SK-N-MC (cell line): ENCODE data around the gene PHIP.

ENCODE experiments used
- DNase-seq: peaks from one replicate; pipeline ENCODE4 v3.0.0-alpha.2; 2011; ENCODE audit warnings: low read depth, low spot score
- H3K27ac ChIP-seq: fragments of 200-600 bp; sonication (generic); 2 replicates; pipeline ENCODE4 v1.5.1; 2016; ENCODE audit warnings: mixed run types
- H3K36me3 ChIP-seq: fragments of 200-600 bp; sonication (generic); 2 replicates; pipeline ENCODE4 v1.6.1; 2017; ENCODE audit warnings: antibody characterized with exemption, low read length, mixed read lengths; ENCODE audit not compliant: insufficient read depth
- H3K4me3 ChIP-seq: fragments of 200-600 bp; sonication (generic); 2 replicates; pipeline ENCODE4 v1.5.1; 2016
- H3K9ac ChIP-seq: fragments of 200-600 bp; sonication (generic); 2 replicates; pipeline ENCODE4 v1.8.0; 2017; ENCODE audit warnings: mixed run types, mixed read lengths; ENCODE audit not compliant: insufficient read length
- H3K9me3 ChIP-seq: fragments of 200-600 bp; sonication (generic); 2 replicates; pipeline ENCODE4 v1.6.1; 2017; ENCODE audit warnings: low read depth, mild to moderate bottlenecking, antibody characterized with exemption, low read length, moderate library complexity, mixed read lengths
- EZH2 ChIP-seq: fragments of 200-600 bp; sonication (generic); IDR thresholded peaks from one replicate; pipeline ENCODE4 v1.6.1; 2017; ENCODE audit warnings: antibody characterized with exemption
- FOXP2 ChIP-seq: optimal IDR thresholded peaks from 2 replicates; pipeline ENCODE3; 2011; ENCODE audit warnings: mild to moderate bottlenecking, moderate library complexity; ENCODE audit not compliant: insufficient read depth; ENCODE audit errors: extremely low read length, control extremely low read depth
- POLR2AphosphoS5 ChIP-seq: IDR thresholded peaks from 2 replicates; pipeline ENCODE4 v1.6.1; 2012; ENCODE audit warnings: mild to moderate bottlenecking, low read depth, low read length, borderline replicate concordance

The PHIP gene

DNA sequence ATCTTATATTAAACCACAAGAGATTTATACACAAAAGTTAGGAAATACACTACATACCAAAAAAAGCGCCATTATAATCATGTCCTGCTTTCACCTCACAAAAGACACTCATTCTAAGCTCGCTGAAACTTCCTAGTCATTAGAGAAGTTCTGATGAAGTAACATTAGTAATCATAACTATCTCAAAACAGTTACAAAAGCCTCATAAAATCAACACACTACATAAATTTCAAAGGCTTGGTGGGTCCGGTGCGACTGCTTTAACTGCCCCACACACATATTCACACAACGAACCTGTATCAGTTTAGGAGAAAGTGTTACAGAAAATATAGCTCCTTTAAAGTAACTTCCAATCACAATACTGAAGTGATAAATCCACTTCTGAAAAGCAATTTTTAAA lies 1.9 kb downstream of the PHIP start:
- peak overlapping the region; percentile 90 for H3K9ac ChIP-seq
- peak overlapping the region; percentile 94 for H3K4me3 ChIP-seq
- no peak for TF ChIP-seq FOXP2
- TF ChIP-seq POLR2AphosphoS5 = no peak
- no peak for TF ChIP-seq EZH2
- no peaks in the 10 kb centered on the region for H3K9me3 ChIP-seq
- no peak for DNase-seq
- peaks cover 47% of the 10 kb centered on the region for H3K36me3 ChIP-seq
- peak overlapping the region; percentile 86 for H3K27ac ChIP-seq

DNA sequence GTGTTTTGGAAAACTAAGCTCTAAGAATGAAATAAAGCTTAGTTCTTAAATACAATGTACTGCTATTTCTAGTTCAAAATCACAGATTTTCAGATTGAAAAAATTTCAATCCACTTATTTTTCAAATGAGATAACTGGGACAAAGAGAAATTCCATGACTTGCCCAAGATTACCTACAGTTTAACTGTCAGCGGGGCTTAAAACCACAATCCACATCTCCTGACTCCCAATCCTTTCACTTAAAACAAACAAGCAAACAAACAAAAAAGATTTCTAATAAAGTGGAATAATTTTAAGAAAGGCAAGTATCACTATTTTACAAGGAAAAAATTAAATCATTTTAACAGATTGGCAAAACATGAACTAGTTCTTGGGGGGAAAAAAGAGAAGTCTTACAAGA lies 4.2 kb downstream of the PHIP start:
- Histone ChIP-seq H3K9me3 (no peaks in the 10 kb centered on the region), H3K27ac (no peak overlapping the region), H3K9ac (no peak overlapping the region), H3K4me3 (no peak overlapping the region), H3K36me3 (peaks cover 63% of the 10 kb centered on the region)
- TF ChIP-seq FOXP2 = no peak
- no peak for TF ChIP-seq POLR2AphosphoS5
- no peak for TF ChIP-seq EZH2
- DNase-seq = no peak

DNA sequence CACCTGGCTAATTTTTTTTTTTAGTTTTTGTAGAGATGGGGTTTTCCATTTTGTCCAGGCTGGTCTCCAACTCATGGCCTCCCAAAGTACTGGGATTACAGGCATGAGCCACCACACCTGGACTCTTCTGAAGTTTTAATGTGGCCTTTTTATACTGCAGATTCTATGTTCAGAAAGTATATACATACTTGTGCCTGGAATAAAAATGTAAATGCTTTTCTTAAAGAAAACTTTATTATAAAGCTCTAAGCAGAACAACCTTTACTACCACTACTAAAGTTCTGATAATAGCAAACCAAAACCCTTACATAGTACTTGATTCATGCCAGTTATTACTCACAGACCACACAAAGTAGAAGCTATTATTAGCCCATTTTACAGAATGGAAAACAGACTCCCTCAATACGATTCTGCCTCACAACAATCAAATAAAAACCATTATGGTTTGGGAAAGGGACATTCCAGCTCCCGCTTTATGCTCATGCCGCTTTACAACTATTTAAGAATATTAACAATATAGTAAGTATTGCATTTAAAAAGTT lies 5.3 kb downstream of the PHIP start:
- Histone ChIP-seq H3K4me3 (no peak overlapping the region), H3K27ac (no peak overlapping the region), H3K9me3 (no peaks in the 10 kb centered on the region), H3K36me3 (peaks cover 68% of the 10 kb centered on the region), H3K9ac (no peak overlapping the region)
- TF ChIP-seq POLR2AphosphoS5 (no peak), FOXP2 (no peak), EZH2 (no peak)
- DNase-seq = no peak

GRCh38 chr6:79071547-79071946 lies 6.5 kb downstream of the PHIP start:
- Histone ChIP-seq H3K27ac (no peak overlapping the region), H3K9ac (no peak overlapping the region), H3K36me3 (peaks cover 67% of the 10 kb centered on the region), H3K4me3 (no peak overlapping the region), H3K9me3 (no peaks in the 10 kb centered on the region)
- TF ChIP-seq EZH2 = no peak
- no peak for TF ChIP-seq POLR2AphosphoS5
- no peak for TF ChIP-seq FOXP2
- DNase-seq = no peak

- no peak for TF ChIP-seq FOXP2
- TF ChIP-seq POLR2AphosphoS5 = no peak
- TF ChIP-seq EZH2 = no peak
- H3K27ac ChIP-seq = no peak overlapping the region
Observed at GRCh38 chr6:79070206-79070825, 7.7 kb downstream of the PHIP start.

DNA sequence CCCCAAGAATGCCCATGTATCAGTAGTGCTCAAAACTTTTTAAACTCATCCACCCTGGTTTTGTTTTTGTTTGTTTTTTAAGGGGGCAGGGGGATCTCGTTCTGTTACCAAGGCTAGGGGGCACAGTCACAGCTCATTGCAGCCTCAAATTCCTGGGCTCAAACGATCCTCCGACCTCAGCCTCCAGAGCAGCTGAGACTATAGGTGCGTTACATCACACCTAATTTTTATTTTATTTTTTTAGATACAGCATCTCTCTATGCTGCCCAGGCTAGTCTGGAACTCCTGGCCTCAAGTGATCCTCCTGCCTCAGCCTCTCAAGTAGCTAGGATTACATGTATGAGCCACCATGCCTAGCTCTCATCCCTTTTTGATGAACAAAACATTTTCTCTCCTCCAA lies 11.2 kb downstream of the PHIP start:
- Histone ChIP-seq H3K9ac (no peak overlapping the region), H3K27ac (no peak overlapping the region), H3K4me3 (no peak overlapping the region), H3K9me3 (no peaks in the 10 kb centered on the region), H3K36me3 (peaks cover 29% of the 10 kb centered on the region)
- DNase-seq = no peak
- TF ChIP-seq FOXP2 (no peak), POLR2AphosphoS5 (no peak), EZH2 (no peak)

More at GRCh38 chr6:79070206-79070825, 7.7 kb downstream of the PHIP start:
- Histone ChIP-seq H3K9ac (no peak overlapping the region), H3K36me3 (peaks cover 60% of the 10 kb centered on the region), H3K4me3 (no peak overlapping the region), H3K9me3 (no peaks in the 10 kb centered on the region)
- DNase-seq = no peak

DNA sequence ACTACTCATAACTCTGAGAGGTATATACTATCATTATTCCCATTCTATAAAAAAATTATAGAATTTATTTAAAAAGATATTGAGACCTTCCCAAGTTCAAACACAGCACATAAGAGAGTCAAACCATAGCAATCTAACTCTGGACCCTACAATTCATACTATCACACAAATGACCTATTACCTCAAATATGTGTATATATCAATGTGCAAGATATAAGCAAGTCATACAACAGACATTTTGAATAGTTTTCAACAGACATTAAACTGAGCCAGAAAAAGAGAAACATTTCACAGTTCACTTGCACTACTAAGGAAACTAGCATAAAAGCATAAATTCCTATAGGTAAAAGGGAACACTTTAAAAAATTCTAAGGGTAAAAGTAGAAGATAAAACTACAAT lies 11.7 kb downstream of the PHIP start:
- Histone ChIP-seq H3K4me3 (no peak overlapping the region), H3K27ac (no peak overlapping the region)
- DNase-seq = no peak

DNA sequence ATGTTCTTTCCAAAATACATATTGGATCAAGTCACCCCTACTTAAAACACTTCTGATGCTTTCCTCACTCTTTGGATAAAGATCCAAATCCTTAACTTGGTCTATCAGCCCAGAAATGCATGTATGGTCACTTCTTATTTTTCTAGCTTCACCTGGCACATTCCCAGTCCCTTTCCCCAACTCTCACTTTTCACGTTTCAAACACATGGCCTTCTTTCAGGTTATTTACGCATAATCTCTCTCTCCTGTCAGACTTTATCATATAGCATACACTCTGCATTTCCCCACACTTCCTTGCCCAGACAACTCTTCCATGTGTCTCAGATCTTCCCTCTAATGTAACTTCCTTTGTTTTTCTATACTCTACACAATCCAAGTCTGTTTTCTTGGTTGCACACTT lies 12.8 kb downstream of the PHIP start:
- H3K9ac ChIP-seq = no peak overlapping the region
- no peak for DNase-seq
- peaks cover 27% of the 10 kb centered on the region for H3K36me3 ChIP-seq
- H3K9me3 ChIP-seq = no peaks in the 10 kb centered on the region
- TF ChIP-seq FOXP2 = no peak
- TF ChIP-seq EZH2 = no peak
- TF ChIP-seq POLR2AphosphoS5 = no peak
- no peak overlapping the region for H3K4me3 ChIP-seq
- no peak overlapping the region for H3K27ac ChIP-seq

More for the DNA sequence above, 11.7 kb downstream of the PHIP start:
- H3K9me3 ChIP-seq = no peaks in the 10 kb centered on the region
- TF ChIP-seq FOXP2 = no peak
- no peak for TF ChIP-seq POLR2AphosphoS5
- TF ChIP-seq EZH2 = no peak
- peaks cover 29% of the 10 kb centered on the region for H3K36me3 ChIP-seq
- H3K9ac ChIP-seq = no peak overlapping the region
